Transverse colon (tissue), 4 donors: Measurements from ENCODE around the gene GAS2L2. TPM values are rescaled to one million over a fixed set of nuclear protein-coding genes. Genes with fewer than 3 reads are reported as not detected.

ENCODE experiments used
- DNase-seq: peaks from one replicate; pipeline ENCODE4 v3.0.0-alpha.2; 2019
- H3K27ac ChIP-seq, 4 donors: fragments of 200-600 bp; sonication (generic); 2 replicates each; pipeline ENCODE4 v1.5.1; 2016 to 2018; ENCODE audit warnings: inconsistent platforms in 4 of 4
- H3K27me3 ChIP-seq: fragments of 200-600 bp; sonication (generic); 2 replicates; pipeline ENCODE4 v1.5.1; 2017; ENCODE audit warnings: inconsistent platforms
- H3K36me3 ChIP-seq, 4 donors: fragments of 200-600 bp; sonication (generic); 2 replicates each; pipeline ENCODE4 v1.5.1; 2017 to 2019; ENCODE audit warnings: inconsistent platforms in 4 of 4
- H3K4me1 ChIP-seq, 4 donors: fragments of 200-600 bp; sonication (generic); 2 replicates each; pipeline ENCODE4 v1.5.1; 2017 to 2020; ENCODE audit warnings: inconsistent platforms in 4 of 4
- H3K4me3 ChIP-seq, 4 donors: fragments of 200-600 bp; sonication (generic); 1 replicate in 1 of 4; 2 replicates in 3 of 4; pipeline versions ENCODE4 v1.5.1 to v1.6.1; 2017 to 2019; ENCODE audit warnings: inconsistent platforms in 4 of 4
- H3K9me3 ChIP-seq, 2 donors: fragments of 200-600 bp; sonication (generic); 2 replicates each; pipeline ENCODE4 v1.5.1; 2017 to 2019; ENCODE audit warnings: inconsistent platforms in 2 of 2
- EP300 ChIP-seq: sonication (generic); formaldehyde crosslinking; IDR thresholded peaks from one replicate; pipeline ENCODE4 v1.6.1; 2017; ENCODE audit warnings: antibody characterized with exemption, low read depth
- POLR2A ChIP-seq: fragments of 450-650 bp; IDR thresholded peaks from one replicate; pipeline ENCODE4 v1.6.1; 2016; ENCODE audit warnings: antibody characterized with exemption, mild to moderate bottlenecking, moderate library complexity
- POLR2AphosphoS5 ChIP-seq, 3 donors: sonication (generic); formaldehyde crosslinking; IDR thresholded peaks; one replicate each; pipeline ENCODE4 v1.6.1; 2016; ENCODE audit warnings: antibody characterized with exemption in 3 of 3
- WGBS, 2 donors: methylation state at CpG; one replicate each; pipeline ENCODE4 v1.1.5; 2018; ENCODE audit warnings: low coverage in 1 of 2; 5-methylcytosine and 5-hydroxymethylcytosine counted together
- in situ Hi-C, 4 donors: fragments of 200-750 bp; cut with MboI; loops; one replicate each; pipeline versions ENCODE4 v1.15.0 to v1.15.1; 2017; ENCODE audit warnings: low sequenced_read_pairs in 3 of 4, low pct_ligation_motif_present in 1 of 4, low pct_unique_long_range_greater_than_20kb in 1 of 4
- intact Hi-C: fragments of 100-400 bp; cut with DNase I; formaldehyde crosslinking; loops from one replicate; pipeline ENCODE4 v1.15.1; 2023; ENCODE audit warnings: low total_unique reads
- total RNA-seq, 4 donors: library from RNA; depleted of rRNA; stranded (reverse); fragments of >200 nt; gene quantifications; one replicate each; pipeline ENCODE4 v1.1.0, GENCODE V29; 2016
- TF ChIP-seq, protein P1 (sequence below), 5 experiments: fragments of 200-600 bp in 3 of 5; fragments of 450-650 bp in 2 of 5; sonication (generic) in 3 of 5; IDR thresholded peaks; 1 replicate in 2 of 5; 2 replicates in 3 of 5; pipeline ENCODE4 v1.5.1; 2016 to 2017; ENCODE audit warnings: antibody characterized with exemption in 5 of 5, inconsistent platforms in 3 of 5, mild to moderate bottlenecking in 2 of 5, moderate library complexity in 1 of 5

Gene GAS2L2
- total RNA-seq, 4 donors from 2014 or later: not detected

DNA sequence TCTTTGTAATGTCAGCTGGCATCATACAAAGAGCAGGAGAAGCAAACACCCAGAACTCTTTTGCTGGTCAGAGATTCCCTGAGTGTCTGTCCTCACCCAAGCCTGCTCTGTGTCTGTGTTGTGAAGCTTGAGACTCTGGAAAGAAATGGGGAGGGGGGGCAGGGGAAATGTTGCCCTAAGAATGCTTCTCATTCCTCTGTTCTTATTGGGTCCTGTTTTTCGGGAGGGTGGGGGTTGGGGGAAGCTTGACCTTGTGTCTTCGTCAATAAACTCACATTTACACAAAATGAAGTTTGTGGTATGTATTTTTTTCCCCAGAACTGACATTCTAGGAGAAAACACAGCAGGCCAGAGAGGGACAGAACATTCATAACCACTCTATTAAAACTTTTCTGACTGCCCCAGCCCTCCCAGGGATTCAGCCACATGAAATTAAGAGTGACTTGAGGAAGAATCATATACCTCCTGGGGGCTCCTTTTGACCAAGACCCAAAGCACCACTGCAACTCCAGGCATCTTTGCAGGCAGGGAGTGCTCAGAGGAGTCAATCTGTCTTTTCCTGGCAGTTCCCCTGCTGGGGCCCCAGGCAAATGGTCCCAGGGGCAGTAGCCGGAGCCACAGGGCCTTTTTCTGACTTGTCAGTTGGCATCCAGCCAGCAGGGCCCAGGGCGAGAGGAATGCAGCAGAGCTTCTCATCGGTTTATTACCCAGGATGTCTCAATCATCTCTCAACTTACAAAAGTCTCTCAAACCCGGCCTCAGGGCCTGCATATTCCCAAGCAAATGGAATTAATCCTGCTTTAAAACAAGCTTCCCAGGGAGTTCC, 26.7 kb downstream of the GAS2L2 start:
- WGBS, 2 donors: 42% methylated on average over 6 of the region's 6 CpGs; no CpG with 5 or more reads in 1 of the 2 donors
- Histone ChIP-seq H3K36me3 (peaks cover 0 to 27% (median 13%) of the 10 kb centered on the region in 4 donors), H3K27ac (no peak overlapping the region), H3K4me3 (no peak overlapping the region), H3K27me3 (peaks cover 1% of the 10 kb centered on the region), H3K4me1 (peaks cover 4 to 19% (median 11%) of the 10 kb centered on the region in 4 donors), H3K9me3 (no peaks in the 10 kb centered on the region)
- TF ChIP-seq POLR2A (no peak), EP300 (no peak), POLR2AphosphoS5 (IDR thresholded peaks at IDR 0.05) (no peak)
- TF ChIP-seq, protein P1, sequence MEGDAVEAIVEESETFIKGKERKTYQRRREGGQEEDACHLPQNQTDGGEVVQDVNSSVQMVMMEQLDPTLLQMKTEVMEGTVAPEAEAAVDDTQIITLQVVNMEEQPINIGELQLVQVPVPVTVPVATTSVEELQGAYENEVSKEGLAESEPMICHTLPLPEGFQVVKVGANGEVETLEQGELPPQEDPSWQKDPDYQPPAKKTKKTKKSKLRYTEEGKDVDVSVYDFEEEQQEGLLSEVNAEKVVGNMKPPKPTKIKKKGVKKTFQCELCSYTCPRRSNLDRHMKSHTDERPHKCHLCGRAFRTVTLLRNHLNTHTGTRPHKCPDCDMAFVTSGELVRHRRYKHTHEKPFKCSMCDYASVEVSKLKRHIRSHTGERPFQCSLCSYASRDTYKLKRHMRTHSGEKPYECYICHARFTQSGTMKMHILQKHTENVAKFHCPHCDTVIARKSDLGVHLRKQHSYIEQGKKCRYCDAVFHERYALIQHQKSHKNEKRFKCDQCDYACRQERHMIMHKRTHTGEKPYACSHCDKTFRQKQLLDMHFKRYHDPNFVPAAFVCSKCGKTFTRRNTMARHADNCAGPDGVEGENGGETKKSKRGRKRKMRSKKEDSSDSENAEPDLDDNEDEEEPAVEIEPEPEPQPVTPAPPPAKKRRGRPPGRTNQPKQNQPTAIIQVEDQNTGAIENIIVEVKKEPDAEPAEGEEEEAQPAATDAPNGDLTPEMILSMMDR (IDR thresholded peaks at IDR 0.05): no peak
- peak; percentile 50 for DNase-seq
- intact Hi-C loops (no loop called here), in situ Hi-C loops (loop anchor here (25.0 kb wide), 3 partner anchors 114 to 589 kb away; partner anchors contain the start of genes NLE1 (in 1 of the 4) and UNC45B (in 1 of the 4))

DNA sequence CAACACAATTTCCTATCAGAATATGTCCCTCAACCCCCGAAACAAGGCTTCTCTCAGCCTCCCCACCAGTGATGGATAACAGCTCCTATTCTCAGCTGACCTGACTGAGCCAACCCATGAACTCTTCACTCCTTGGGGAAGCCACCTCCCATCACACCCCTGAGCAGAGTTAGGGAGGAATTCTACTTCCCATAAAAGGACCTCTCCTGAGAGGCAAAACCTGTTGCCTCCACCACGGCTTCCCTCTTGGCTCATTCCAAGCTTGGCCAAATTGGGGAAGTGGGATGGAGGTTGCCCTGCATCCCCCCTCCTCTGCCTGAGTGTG, 27.3 kb downstream of the GAS2L2 start:
- Histone ChIP-seq H3K36me3 (peaks cover 0 to 27% (median 13%) of the 10 kb centered on the region in 4 donors), H3K4me1 (peaks cover 0 to 13% (median 5%) of the 10 kb centered on the region in 4 donors), H3K9me3 (no peaks in the 10 kb centered on the region), H3K27ac (no peak overlapping the region), H3K4me3 (no peak overlapping the region), H3K27me3 (no peaks in the 10 kb centered on the region)
- WGBS, 2 donors: 85% methylated on average over 2 of the region's 2 CpGs; no CpG with 5 or more reads in 1 of the 2 donors
- no peak for DNase-seq
- intact Hi-C loops (no loop called here), in situ Hi-C loops (loop anchor here (25.0 kb wide), 3 partner anchors 113 to 588 kb away; partner anchors contain the start of genes NLE1 (in 1 of the 4) and UNC45B (in 1 of the 4))
- TF ChIP-seq EP300 (no peak), POLR2AphosphoS5 (IDR thresholded peaks at IDR 0.05) (no peak), POLR2A (no peak)
- TF ChIP-seq, protein P1 (IDR thresholded peaks at IDR 0.05): no peak

DNA sequence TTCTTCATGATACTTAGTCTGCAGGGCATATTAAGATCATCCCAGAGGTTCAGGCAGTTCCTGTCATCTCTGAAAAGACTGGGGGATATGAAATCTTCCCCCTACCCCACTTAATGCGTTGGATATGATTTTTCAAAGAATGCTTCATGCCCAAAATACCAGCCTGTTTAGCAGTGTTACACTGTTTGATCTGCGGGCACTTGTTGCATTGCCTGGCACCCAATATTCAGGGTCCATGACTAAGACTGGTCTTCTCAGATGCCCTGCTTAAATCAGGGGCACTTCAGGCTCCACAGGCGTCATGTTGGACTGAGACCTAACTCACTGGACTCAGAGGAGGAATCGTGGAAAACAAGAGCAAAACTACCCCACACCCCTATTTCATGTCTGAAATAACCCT, 28.0 kb downstream of the GAS2L2 start:
- Histone ChIP-seq H3K9me3 (no peaks in the 10 kb centered on the region), H3K27ac (no peak overlapping the region), H3K27me3 (no peaks in the 10 kb centered on the region), H3K36me3 (peaks cover 0 to 29% (median 13%) of the 10 kb centered on the region in 4 donors), H3K4me1 (peaks cover 0 to 9% (median 4%) of the 10 kb centered on the region in 4 donors), H3K4me3 (no peak overlapping the region)
- no peak for DNase-seq
- in situ Hi-C loops (loop anchor here (25.0 kb wide), 3 partner anchors 113 to 588 kb away; partner anchors contain the start of genes NLE1 (in 1 of the 4) and UNC45B (in 1 of the 4)), intact Hi-C loops (no loop called here)
- TF ChIP-seq, protein P1 (IDR thresholded peaks at IDR 0.05): no peak
- no peak for TF ChIP-seq POLR2A
- TF ChIP-seq POLR2AphosphoS5 (IDR thresholded peaks at IDR 0.05): no peak
- no peak for TF ChIP-seq EP300
- 96 to 100% methylated on average over 1 to 4 of the region's 4 CpGs for WGBS, 2 donors

DNA sequence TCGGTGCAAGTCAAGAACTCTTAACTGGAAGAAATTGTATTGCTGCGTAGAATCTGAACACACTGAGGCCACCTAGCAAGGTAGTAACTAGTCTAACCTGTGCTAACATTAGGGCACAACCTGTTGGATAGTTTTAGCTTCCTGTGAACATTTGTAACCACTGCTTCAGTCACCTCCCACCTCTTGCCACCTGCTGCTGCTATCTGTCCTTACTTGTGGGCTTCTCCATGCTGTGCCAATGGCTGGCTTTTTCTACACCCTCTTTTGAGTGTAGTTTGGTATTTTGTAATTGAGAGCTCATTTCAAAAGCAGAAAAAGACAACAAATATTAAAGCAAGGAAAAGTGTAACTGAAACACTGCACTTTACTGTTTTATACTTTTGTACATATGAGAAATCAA, 29.3 kb downstream of the GAS2L2 start:
- TF ChIP-seq, protein P1 (IDR thresholded peaks at IDR 0.05): no peak
- TF ChIP-seq POLR2AphosphoS5 (IDR thresholded peaks at IDR 0.05): no peak
- no peak for TF ChIP-seq EP300
- TF ChIP-seq POLR2A: no peak
- peaks cover 0 to 9% (median 4%) of the 10 kb centered on the region in 4 donors for H3K4me1 ChIP-seq
- peaks cover 0 to 41% (median 13%) of the 10 kb centered on the region in 4 donors for H3K36me3 ChIP-seq
- in situ Hi-C loops: no loop called here
- H3K4me3 ChIP-seq: no peak overlapping the region
- no peak for DNase-seq
- intact Hi-C loops: no loop called here
- H3K9me3 ChIP-seq: no peaks in the 10 kb centered on the region
- WGBS, 2 donors: 97% methylated on average over 2 of the region's 2 CpGs; no CpG with 5 or more reads in 1 of the 2 donors
- H3K27ac ChIP-seq: no peak overlapping the region
- H3K27me3 ChIP-seq: no peaks in the 10 kb centered on the region
